Measurements from ENCODE around the gene MAPT.

- no peak for TF ChIP-seq CTCF (conservative IDR thresholded peaks at IDR 0.05; ENCODE audit: low read depth, low read length)
- TF ChIP-seq EZH2 (IDR thresholded peaks at IDR 0.05; ENCODE audit: borderline replicate concordance, low read depth, low read length, poor library complexity, severe bottlenecking) = no peak
Measured at GRCh38 chr17:46037722-46038255, 143.4 kb downstream of the MAPT start.

Measured in A673 (cell line).